OCI-LY7 (cell line): ENCODE measurements around the gene SGMS1.

ENCODE experiments used
- EZH2phosphoT487 ChIP-seq: fragments of 200-600 bp; sonication (generic); IDR thresholded peaks from 2 replicates; pipeline ENCODE4 v1.6.1; 2018; ENCODE audit warnings: low read depth, borderline replicate concordance, mild to moderate bottlenecking, mixed run types, antibody characterized with exemption, low read length, moderate library complexity, mixed read lengths
- TF ChIP-seq, protein P1 (sequence below): fragments of 200-600 bp; sonication (generic); conservative IDR thresholded peaks from 2 replicates; pipeline ENCODE4 v1.5.1; 2014; ENCODE audit warnings: mild to moderate bottlenecking, antibody characterized with exemption, low read length, moderate library complexity, mixed read lengths

DNA sequence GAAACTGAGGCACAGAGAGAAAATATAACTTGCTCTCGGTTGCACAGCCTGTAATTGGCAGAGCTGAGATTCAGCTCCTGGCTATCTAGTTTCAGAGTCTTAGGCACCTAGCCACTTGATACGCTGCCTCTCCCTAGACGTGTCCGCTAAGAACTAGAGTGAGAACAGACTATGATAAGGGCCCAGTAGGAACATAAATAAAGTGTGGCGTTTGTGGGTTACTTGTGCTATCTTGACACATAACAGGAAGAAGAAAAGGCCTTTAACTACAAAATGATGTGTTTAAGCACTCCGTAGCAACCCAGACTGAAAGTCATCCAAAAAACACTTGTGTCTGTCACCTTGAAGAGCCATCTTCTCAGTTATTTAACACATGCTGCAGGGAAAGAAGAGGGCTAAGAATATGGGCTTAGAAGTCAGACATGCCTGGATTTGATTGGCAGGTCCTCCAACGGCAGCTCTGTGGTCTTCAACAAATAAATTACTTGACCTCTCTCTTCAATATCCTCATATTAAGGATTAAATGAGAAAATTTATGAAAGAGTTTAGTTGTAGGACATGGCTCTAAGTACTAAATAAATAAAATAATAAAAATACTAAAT, 96.2 kb downstream of the SGMS1 start:
- TF ChIP-seq, protein P1, sequence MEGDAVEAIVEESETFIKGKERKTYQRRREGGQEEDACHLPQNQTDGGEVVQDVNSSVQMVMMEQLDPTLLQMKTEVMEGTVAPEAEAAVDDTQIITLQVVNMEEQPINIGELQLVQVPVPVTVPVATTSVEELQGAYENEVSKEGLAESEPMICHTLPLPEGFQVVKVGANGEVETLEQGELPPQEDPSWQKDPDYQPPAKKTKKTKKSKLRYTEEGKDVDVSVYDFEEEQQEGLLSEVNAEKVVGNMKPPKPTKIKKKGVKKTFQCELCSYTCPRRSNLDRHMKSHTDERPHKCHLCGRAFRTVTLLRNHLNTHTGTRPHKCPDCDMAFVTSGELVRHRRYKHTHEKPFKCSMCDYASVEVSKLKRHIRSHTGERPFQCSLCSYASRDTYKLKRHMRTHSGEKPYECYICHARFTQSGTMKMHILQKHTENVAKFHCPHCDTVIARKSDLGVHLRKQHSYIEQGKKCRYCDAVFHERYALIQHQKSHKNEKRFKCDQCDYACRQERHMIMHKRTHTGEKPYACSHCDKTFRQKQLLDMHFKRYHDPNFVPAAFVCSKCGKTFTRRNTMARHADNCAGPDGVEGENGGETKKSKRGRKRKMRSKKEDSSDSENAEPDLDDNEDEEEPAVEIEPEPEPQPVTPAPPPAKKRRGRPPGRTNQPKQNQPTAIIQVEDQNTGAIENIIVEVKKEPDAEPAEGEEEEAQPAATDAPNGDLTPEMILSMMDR, result no peak
- TF ChIP-seq EZH2phosphoT487, result no peak
